ENCODE measurements around the gene NOL7.

Gene NOL7

GRCh38 chr6:13614926-13615791, at the start of gene NOL7:
TSS of gene NOL7 (plus strand) at chr6:13615335. CDS start at chr6:13615359, 24 bp downstream.
- peak; percentile 99 for DNase-seq (ENCODE audit: low spot score)

- no peak for DNase-seq (ENCODE audit: low spot score)
These were observed 49.2 kb upstream of the NOL7 start for GRCh38 chr6:13565921-13566320.

GRCh38 chr6:13566500-13566899, 48.6 kb upstream of the NOL7 start:
- no peak for DNase-seq (ENCODE audit: low spot score)

GRCh38 chr6:13568970-13569369, 46.2 kb upstream of the NOL7 start:
- DNase-seq (ENCODE audit: low spot score) = no peak

GRCh38 chr6:13572240-13572639, 42.9 kb upstream of the NOL7 start:
- no peak for DNase-seq (ENCODE audit: low spot score)

GRCh38 chr6:13572951-13573654, 42.0 kb upstream of the NOL7 start:
- no peak for DNase-seq (ENCODE audit: low spot score)

- DNase-seq (ENCODE audit: low spot score) = peak; percentile 59
These were observed 41.4 kb upstream of the NOL7 start for GRCh38 chr6:13573669-13574110.

- DNase-seq (ENCODE audit: low spot score) = peak; percentile 99
These were observed 41.0 kb upstream of the NOL7 start for GRCh38 chr6:13574149-13574570.

- DNase-seq (ENCODE audit: low spot score) = peak; percentile 81
These were observed 40.4 kb upstream of the NOL7 start, which contains the start of gene SIRT5 for GRCh38 chr6:13574571-13575376. TSS of gene SIRT5 (plus strand) at chr6:13574601. CDS start at chr6:13584111, 9,510 bp downstream.

GRCh38 chr6:13575377-13575775, 39.8 kb upstream of the NOL7 start:
- DNase-seq (ENCODE audit: low spot score) = no peak

GRCh38 chr6:13576017-13576416, 39.1 kb upstream of the NOL7 start:
- no peak for DNase-seq (ENCODE audit: low spot score)

GRCh38 chr6:13577926-13578325, 37.2 kb upstream of the NOL7 start:
- no peak for DNase-seq (ENCODE audit: low spot score)

GRCh38 chr6:13579911-13580310, 35.2 kb upstream of the NOL7 start:
- DNase-seq (ENCODE audit: low spot score) = no peak

- no peak for DNase-seq (ENCODE audit: low spot score)
These were observed 33.4 kb upstream of the NOL7 start for GRCh38 chr6:13581700-13582229.

- DNase-seq (ENCODE audit: low spot score) = peak; percentile 49
These were observed 28.3 kb upstream of the NOL7 start for GRCh38 chr6:13586603-13587542.

- no peak for DNase-seq (ENCODE audit: low spot score)
These were observed 25.3 kb upstream of the NOL7 start for GRCh38 chr6:13589801-13590200.

- no peak for DNase-seq (ENCODE audit: low spot score)
These were observed 24.5 kb upstream of the NOL7 start for GRCh38 chr6:13590574-13591153.

- no peak for DNase-seq (ENCODE audit: low spot score)
These were observed 23.8 kb upstream of the NOL7 start for GRCh38 chr6:13591205-13591921.

- no peak for DNase-seq (ENCODE audit: low spot score)
These were observed 22.0 kb upstream of the NOL7 start for GRCh38 chr6:13593103-13593502.

- no peak for DNase-seq (ENCODE audit: low spot score)
These were observed 21.4 kb upstream of the NOL7 start for GRCh38 chr6:13593720-13594119.

Measured in AG08396 (cell line).